Limb (tissue), 2 donors: ENCODE measurements around the gene MYB.
"Not testable (repeated sequence)": the region's sequence is repeated elsewhere in the genome, so short reads cannot be mapped to it uniquely, and the experiment has no call there.

Experiments
- DNase-seq, 2 donors: peaks; one replicate each; pipeline ENCODE4 v3.0.0-alpha.2; 2016; ENCODE audit errors: extremely low spot score in 2 of 2

The MYB gene

DNA sequence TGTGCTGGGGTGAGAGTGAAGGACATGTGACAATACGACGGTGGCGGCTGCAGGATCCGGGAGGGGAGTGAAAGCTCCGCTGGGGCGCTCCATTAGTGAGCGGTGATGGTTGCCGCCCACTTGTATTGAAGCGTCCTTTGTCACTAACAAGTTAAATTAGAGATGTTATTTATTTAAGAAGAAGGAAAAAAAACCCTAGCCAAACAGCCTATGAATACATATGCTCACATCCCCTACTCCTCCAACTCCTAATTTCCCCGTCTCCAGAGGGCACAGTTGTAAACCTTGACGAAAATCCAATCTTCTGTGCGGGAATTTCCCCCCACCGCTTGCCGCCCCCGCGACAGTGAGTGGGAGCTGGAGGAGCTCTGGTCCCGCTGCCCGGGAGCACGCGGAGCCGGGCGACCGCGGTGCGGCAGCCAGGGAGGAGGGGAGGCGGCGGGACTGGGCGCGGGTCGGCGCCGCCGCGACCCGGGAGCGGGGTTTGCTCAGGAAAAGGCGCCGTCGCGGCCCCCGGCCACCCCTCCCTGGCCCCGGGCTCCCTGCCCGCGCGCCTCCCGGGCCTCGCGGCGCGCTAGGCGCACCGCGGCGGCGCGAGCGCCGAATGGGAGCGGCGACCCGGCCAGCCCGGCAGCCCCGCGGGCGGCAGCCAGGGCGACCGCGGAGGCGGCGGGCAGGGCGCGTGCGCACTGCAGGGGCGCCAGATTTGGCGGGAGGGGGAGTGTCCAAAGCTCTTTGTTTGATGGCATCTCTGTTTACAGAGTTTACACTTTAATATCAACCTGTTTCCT lies at the start of gene MYB:
TSS of gene MYB (plus strand) at position 767 of the 791 bp plus-strand sequence. CDS start 206 bp downstream, outside the sequence.
- DNase-seq: peak; percentile 51 to 76

DNA sequence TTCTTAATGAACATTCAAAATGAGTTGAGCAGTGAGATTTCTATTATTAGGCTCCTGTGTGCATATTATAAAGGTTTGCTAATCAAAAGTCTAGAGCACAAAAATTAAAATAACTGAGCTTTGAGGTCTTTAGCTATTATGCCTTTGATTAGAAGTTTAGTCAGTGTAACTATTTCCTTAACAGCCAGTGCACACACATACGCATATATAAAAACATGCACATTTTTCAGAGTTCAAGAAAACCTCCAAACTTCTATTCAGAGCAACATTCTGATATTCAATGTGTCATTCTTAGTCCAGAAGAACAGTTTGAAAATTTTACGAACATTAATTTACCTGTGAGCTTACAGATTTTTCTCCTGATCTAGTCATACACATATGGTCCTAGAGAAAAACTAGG lies 48.3 kb upstream of the MYB start:
- no peak for DNase-seq

DNA sequence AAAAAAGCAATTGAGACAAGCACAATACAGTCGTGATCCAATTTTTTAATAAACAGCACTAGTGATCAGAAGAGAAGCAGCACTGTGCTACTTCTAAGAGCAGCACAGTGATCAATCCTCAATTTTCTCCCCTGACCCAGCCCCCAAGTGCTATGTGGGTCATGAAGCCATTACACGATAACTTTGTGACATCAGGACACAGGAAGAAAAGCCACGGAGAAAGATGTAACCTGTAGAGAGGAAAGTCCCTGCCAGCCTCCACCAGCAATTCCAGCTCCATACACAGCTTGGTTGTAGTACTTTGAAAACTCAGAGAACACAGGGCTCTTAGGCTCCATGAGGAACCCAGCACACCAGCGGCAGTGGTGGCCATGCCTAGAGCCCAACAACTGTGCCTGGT lies 45.3 kb upstream of the MYB start:
- DNase-seq: no peak

DNA sequence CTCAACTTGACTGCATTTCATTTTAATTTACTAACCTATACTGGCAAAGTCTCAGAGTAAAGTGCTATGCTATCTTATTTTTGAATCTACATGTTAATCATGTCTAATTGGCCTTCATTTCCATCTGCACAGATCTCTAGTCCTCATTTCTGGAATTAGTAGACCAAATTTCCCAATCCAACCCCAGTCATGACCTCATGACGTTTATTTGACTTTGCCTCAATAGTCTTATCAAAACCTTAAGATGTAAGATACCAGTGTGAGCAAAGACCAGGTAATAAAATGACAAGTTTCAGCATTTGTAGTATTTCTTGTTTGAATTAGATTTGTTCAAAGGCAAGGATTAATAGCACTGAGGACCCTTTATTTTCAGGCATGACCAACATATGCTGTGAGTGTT lies 43.3 kb upstream of the MYB start:
- no peak for DNase-seq

DNA sequence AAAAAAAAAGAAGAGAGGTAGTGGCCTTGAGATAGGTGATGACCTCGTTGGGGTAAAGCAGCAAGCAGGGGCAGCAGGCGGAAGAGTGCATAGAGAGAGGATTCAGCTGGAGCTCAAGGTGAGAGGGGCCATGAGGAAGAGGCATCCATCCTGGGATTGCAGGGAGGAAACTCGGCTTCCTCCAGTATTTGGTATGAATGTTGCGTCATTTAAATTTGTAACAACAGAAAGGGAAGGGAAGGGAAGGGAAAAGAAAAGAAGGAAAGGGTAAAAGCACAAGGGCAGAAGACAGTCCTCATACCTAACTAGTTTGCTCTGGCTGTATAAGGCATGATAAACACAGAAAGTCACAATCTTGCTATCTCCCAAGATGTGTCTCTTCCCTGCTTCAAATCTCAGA lies 39.9 kb upstream of the MYB start:
- no peak for DNase-seq

DNA sequence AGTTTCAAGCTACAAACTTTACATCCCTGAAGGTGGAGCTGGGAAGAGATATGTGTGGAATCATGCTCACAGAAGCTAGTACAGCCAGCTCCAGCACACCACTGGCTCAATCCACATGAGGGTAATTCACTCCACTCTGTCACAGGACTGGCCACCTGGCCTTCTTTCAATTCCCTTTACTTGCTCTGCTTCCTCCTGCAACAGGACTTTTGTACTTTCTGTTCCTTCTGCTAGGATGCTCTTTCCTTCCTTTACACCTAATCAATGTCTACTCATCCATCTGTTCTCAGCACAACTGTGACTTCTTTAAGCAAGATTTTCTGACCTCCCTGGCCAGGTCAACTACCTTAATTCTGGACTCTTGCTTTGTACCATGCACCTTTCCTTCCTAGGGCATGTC lies 39.4 kb upstream of the MYB start:
- DNase-seq: no peak

DNA sequence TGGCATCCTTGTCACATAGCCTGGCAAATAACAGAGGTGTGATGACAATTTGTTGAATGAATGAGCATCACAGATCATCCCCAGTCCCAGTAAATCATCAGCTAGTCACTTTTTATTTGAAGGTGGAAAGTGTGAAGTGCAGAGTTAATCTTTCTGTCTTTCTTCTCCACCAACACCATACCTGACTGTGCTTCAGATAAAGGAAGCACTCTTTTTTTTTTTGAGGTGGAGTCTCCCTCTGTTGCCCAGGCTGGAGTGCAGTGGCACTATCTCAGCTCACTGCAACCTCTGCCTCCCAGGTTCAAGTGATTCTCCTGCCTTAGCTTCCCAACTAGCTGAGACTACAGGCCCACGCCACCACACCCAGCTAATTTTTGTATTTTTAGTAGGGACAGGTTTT lies 38.9 kb upstream of the MYB start:
- not testable (repeated sequence) for DNase-seq

DNA sequence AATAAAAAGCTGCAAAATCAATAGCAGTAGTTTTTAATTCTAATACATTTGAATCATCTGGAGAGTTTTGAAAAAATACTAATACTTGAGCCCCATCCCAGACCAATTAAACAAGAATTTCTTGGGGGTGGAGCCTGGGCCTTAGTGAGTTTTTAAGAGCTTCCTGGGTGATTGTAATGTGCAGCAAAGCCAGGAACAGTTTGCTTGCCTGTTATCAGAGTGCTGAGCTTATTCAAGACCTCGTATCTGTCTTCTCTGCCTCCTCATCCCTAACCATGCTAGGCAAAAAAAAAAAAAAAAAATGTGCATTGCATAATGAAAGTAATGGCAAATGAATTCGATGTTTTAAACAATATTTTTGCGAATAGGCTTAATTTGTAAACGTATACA lies 36.4 kb upstream of the MYB start:
- no peak for DNase-seq

DNA sequence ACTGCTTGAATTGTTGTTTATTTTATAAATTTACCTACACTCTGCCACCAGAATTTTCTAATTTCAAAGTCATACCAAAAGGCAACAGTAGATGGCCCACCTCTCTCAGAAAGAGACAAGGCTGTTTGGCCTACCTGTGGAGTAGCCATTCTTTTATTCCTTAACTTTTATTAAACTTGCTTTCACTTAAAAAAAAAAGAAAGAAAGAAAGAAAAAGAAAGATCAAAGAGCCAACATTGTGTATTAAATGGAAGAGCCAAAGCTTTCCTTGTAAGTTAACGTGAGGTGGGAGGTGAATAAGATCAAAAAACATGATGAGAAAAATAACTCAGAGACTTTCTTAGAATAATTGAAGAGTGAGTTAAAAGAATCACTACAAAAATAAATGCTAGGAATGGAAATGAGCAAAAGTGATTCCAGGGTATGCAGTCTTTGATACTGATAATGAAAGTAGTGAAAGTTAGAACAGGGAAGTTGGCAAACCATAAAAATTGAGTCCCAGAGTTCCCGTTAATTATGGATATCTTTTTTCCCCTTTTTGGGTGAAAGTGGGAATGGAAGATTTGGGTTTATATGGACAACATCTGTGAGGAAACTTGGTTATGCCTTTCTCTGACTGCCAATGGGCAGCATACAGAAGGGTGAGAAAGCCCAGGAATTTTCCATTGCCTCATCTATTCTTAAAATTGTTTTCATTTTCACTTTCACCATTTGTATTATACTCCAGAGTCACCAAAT lies 35.9 kb upstream of the MYB start:
- DNase-seq: no peak

DNA sequence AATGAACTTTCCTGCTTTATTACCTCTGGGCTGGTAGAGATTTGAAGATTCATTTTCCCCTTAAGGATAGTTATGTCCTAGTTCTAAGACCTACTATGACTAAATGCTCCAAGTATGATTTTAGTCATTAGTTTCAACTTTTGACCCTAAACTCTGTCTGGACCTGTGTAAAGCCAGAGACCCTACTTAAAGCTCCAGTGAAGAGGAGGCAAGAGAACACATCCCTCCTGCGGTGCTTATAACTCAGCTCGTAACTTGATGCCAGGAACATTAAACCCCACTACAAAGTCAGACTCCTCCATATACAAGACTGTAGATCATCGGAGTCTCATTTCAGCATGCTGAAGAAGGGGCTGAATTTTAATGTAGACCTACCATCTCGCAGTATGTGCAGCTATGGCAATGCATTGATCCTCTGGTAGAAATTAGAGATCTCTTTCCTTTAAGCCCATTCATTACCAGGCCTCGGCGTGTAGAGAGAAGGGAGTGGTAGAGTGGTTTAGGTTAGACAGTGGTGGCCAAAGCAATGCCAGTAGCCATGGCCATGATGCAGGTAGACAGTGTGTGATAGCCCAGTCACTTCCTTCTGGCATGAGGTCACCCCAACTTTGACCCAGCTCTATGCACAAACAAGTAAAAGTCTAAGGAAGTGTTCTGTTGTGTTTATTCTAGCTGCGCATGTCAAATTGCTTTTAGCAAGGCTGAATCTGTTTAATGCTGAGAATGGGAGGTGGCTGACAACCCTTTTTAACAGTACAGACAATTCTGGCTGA lies 34.8 kb upstream of the MYB start:
- no peak for DNase-seq

DNA sequence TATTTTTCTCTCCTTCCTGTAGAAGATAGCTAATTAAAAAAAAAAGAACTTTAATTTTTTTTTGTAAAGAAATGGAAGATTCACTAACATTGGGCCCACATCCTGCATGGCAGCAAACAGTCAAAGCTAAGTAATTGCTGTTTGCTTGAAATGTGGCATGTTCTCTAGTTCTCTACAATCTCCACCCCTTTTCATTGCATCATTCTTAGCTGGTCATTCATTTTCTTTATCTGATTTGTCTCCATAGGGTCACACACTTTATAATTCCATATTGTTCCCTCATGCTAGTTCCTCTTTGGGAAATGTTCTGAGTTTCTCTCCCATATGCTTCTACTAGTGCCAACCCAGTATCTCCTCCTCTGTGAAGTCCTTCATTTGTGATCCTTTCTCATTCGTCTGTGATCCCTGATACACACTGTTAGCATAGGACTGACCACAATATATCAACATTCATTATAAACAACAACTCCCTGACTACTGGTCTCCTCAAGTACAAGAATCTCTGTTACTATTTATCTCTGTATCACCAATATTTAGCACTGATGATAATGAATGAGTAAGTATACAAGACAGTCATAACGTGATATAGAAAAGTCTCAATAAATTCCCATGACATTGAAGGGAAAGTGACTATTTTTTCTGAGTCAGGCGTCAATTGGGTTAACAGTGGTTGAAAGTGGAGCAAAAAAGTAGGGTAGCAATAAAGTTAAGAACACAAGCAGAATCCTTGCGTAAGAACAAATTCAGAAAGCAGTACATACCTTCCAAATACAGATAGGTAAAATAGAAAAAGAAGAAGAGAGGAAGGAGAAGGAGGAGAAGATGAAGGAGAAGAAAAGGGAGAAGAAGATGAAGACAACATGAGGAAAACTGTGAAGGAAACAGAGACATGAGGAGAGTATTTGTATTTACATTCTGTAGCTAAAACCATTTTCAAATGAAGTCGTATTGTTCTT lies 33.2 kb upstream of the MYB start:
- DNase-seq: no peak

DNA sequence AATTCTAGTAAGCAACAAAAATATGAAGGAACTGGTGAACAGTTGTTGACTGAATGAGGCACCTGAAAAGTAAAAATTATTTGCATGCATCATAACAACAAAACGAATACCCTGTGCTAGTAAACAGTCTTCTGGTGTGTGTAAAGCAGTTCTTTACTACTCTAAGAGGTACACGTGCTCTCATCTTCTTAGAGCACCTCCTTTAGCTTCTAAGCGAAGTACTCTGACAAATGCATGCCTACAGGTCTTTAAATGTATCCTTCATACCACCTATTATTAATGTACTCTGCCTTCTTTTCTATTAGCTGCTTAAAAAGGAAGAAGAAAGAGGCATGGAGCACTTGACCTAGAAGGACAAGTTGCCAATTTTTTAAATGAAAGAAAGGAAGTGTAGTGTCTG lies 32.2 kb upstream of the MYB start:
- no peak for DNase-seq

DNA sequence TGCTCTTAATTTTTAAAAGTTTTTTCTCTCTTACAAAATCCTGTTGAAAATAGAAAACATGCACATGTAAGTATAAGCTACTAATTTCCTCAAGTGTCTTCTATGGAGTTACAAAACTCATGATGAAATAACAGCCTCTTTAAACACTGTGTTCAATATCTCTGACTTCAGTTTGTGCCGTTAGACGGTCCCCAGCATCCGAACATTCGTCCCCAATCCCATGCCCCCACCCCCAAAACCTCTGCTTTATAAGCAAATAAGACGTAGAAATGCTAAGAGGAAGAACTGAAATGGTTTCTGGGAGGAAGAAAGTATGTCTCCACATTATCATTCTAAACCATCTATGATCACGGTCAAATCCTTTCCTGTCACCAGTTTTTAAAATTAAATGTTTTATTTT lies 31.7 kb upstream of the MYB start:
- DNase-seq: no peak

DNA sequence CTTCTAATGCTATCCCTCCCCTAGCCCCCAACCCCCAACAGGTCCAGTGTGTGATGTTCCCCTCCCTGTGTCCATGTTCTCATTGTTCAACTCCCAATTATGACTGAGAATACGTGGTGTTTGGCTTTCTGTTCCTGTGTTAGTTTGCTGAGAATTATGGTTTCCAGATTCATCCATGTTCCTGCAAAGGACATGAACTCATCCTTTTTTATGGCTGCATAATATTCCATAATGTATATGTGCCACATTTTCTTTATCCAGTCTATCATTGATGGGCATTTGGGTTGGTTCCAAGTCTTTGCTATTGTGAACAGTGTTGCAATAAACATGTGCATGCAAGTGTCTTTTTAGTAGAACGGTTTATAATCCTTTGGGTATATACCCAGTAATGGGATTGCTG lies 30.6 kb upstream of the MYB start:
- not testable (repeated sequence) for DNase-seq

DNA sequence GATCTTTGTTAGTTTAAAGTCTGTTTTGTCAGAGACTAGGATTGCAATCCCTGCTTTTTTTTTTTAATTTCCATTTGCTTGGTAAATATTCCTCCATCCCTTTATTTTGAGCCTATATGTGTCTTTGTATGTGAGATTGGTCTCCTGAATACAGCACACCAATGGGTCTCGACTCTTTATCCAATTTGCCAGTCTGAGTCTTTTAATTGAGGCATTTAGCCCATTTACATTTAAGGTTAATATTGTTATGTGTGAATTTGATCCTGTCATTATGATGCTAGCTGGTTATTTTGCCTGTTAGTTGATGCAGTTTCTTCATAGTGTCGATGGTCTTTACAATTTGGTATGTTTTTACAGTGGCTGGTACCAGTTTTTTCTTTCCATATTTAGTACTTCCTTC lies 27.0 kb upstream of the MYB start:
- DNase-seq: not testable (repeated sequence)

DNA sequence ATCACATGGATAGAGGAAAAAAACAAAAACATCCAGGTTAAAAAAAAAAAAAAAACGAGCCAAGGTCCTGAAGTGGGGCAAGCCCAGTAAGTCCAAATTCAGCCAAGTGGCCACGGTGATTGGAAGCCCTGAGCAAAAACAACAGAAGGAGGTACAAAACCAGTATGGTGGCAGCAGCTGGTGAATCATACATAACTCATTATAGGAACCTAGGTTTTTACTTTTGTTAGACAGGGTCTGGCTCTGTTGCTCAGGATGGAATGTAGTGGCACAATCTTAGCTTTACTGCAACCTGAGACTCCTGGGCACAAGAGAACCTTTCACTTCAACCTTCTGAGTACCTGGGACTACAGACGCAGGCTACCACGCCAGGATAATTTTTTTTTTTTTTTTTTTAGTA lies 22.7 kb upstream of the MYB start:
- no peak for DNase-seq

DNA sequence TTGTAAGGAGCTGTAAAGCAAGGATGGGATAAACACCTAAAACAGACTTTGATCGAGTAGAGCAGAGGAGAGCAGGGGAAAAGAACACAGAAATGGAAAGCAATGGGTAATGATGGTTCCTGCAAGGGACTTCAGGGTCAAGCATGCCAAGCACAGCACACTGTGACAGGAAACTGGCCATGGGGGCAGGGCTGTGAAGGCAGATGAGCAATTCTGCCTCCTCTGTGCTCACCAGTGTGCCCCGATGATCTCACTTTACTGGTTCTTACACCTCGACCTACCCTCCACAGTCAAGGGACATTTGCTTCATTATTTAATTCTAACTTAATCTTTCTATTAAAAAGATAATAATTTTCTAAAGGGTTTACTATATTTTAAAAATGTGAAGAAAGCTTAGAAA lies 21.6 kb upstream of the MYB start:
- no peak for DNase-seq

DNA sequence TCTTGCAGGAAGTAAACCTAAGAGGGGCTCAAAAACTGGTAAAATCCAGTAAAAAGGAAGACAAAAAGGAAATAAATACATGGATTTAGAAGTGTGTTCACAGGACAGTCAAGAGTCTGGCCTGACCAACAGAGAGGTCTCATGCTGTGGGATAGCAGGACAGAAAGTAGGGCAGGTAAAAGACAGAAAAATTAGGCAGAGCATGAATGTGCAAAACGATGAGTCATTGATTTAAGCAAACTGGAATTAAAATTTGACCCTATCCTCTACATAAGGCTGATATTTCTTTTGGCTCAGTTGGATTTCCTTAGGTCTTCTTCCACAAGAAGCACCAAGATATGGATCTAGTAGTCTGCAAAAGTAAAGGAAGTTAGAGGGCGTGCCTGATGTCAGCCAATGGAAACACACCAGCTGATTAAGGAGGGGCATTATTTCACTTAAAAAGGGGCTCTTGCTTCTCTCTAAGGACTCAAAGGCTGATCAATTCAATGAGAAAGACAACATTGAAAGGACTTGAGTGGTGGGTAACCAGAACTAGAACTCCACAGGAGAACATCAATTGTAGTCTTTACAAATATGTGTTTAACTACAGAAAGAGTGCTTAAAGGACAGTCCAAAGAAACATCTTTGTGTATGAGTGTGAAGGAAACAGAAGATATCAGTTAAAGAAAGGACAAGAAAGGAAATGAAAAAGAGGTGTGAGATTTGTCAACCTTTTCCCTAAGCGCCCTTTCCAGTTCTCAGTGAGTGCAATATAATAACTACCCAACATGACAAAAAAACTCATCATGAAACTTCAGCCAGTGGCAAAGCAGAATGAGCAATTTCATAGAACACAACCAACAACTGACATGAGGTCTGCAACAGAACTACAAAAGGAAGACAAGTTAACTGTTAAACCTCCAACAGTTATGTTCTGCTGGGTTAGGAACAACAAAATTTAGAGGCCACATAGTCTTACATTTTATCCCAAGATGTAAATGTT lies 19.4 kb upstream of the MYB start:
- DNase-seq: no peak

DNA sequence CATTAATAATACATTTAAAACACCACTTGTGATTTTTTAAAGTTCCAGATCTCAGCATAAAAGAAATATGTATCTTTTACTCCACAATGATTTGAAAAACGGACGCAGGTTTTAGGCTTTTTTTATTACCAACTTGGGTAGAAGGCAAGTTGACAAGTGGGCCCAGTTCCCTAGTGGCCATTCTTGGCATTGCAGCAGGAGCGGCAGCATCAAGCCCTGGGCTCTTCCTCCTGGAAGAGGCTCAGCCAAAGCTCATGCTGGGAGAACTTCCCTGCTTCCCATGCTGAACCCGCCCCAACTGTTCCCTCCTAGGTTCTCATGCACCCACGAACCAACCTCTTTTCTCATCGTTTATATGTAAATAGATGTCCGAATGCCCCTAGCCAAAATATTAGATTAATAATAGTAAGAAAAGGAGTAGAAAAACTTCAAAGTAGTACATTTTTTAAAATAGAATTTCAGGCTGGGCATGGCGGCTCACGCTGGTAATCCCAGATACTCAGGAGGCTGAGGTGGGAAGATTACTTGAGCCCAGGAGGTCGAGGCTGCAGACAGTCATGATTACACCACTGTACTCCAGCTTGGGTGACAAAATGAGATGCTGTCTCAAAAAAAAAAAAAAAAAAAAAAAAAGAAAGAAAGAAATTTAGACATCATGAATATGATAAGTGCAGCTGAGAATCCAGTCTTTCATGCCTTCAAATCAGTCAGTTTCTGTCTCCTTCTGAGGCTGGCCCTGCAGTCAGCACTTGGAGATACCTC lies 18.2 kb upstream of the MYB start:
- DNase-seq: peak in 1 of 2 donors; percentile 39
